Measurements from ENCODE around the gene RXRA. TPM values are rescaled to one million over a fixed set of nuclear protein-coding genes. Genes with fewer than 3 reads are reported as not detected.
A peak's percentile ranks its signal among the peaks of the same experiment; 100 is the strongest.

The RXRA gene
- total RNA-seq, 1 donor from 2014 or later = 85.7 TPM

GRCh38 chr9:134299068-134299467 is 27.2 kb upstream of the RXRA start:
- no peak overlapping the region for H3K27ac ChIP-seq

GRCh38 chr9:134299883-134300282 is 26.4 kb upstream of the RXRA start:
- no peaks in the 10 kb centered on the region for H3K36me3 ChIP-seq
- ATAC-seq = peak; percentile 82 to 88

More at GRCh38 chr9:134299068-134299467, 27.2 kb upstream of the RXRA start:
- intact Hi-C loops (cut with DNase I) = no loop called here
- Histone ChIP-seq H3K9me3 (no peaks in the 10 kb centered on the region), H3K36me3 (no peaks in the 10 kb centered on the region), H3K4me3 (no peak overlapping the region), H3K4me1 (peaks cover 3% of the 10 kb centered on the region), H3K27me3 (ENCODE audit: low read depth) (no peaks in the 10 kb centered on the region)
- no peak for DNase-seq
- no peak for ATAC-seq
- no peak for TF ChIP-seq CTCF (IDR thresholded peaks at IDR 0.05)

GRCh38 chr9:134301387-134302129 is 24.7 kb upstream of the RXRA start:
- Histone ChIP-seq H3K36me3 (no peaks in the 10 kb centered on the region), H3K9me3 (no peaks in the 10 kb centered on the region), H3K4me3 (no peak overlapping the region), H3K4me1 (no peaks in the 10 kb centered on the region), H3K27ac (no peak overlapping the region), H3K27me3 (ENCODE audit: low read depth) (no peaks in the 10 kb centered on the region)
- intact Hi-C loops (cut with DNase I) = no loop called here
- TF ChIP-seq CTCF (IDR thresholded peaks at IDR 0.05) = no peak
- no peak for ATAC-seq
- peak; percentile 29 for DNase-seq

More at GRCh38 chr9:134299883-134300282, 26.4 kb upstream of the RXRA start:
- intact Hi-C loops (cut with DNase I) = no loop called here
- Histone ChIP-seq H3K4me1 (no peaks in the 10 kb centered on the region), H3K9me3 (no peaks in the 10 kb centered on the region), H3K27ac (no peak overlapping the region), H3K4me3 (no peak overlapping the region), H3K27me3 (ENCODE audit: low read depth) (no peaks in the 10 kb centered on the region)
- peak; percentile 80 for DNase-seq
- TF ChIP-seq CTCF (IDR thresholded peaks at IDR 0.05) = no peak

GRCh38 chr9:134302130-134302817 is 24.0 kb upstream of the RXRA start:
- no peaks in the 10 kb centered on the region for H3K36me3 ChIP-seq
- DNase-seq (no peak), ATAC-seq (no peak)
- no peaks in the 10 kb centered on the region for H3K4me1 ChIP-seq
- no peaks in the 10 kb centered on the region for H3K27me3 ChIP-seq (ENCODE audit: low read depth)
- H3K4me3 ChIP-seq = no peak overlapping the region
- no peak for TF ChIP-seq CTCF (IDR thresholded peaks at IDR 0.05)
- no peak overlapping the region for H3K27ac ChIP-seq
- intact Hi-C loops (cut with DNase I) = no loop called here
- no peaks in the 10 kb centered on the region for H3K9me3 ChIP-seq

- H3K9me3 ChIP-seq = no peaks in the 10 kb centered on the region
- H3K36me3 ChIP-seq = no peaks in the 10 kb centered on the region
- no peak overlapping the region for H3K27ac ChIP-seq
- DNase-seq (peak; percentile 21), ATAC-seq (no peak)
- no peak overlapping the region for H3K4me3 ChIP-seq
- H3K4me1 ChIP-seq = no peaks in the 10 kb centered on the region
- intact Hi-C loops (cut with DNase I) = no loop called here
- no peaks in the 10 kb centered on the region for H3K27me3 ChIP-seq (ENCODE audit: low read depth)
- no peak for TF ChIP-seq CTCF (IDR thresholded peaks at IDR 0.05)
Measured at GRCh38 chr9:134303601-134304000, 22.7 kb upstream of the RXRA start.

Measured in lower lobe of right lung (tissue), 2 donors.